Muscle of leg (tissue), 11 donors: ENCODE measurements around the gene ORC6. TPM values are rescaled to one million over a fixed set of nuclear protein-coding genes. Genes with fewer than 3 reads are reported as not detected.

Experiments used
- DNase-seq: peaks from one replicate; pipeline ENCODE4 v3.0.0; 2013
- H3K27ac ChIP-seq: one replicate; pipeline ENCODE4 v1.5.1; 2013; ENCODE audit warnings: mild to moderate bottlenecking, low read length, control low read depth
- H3K27me3 ChIP-seq: one replicate; pipeline ENCODE4 v1.6.1; 2013; ENCODE audit warnings: low read length; ENCODE audit not compliant: control insufficient read depth, insufficient read depth
- H3K36me3 ChIP-seq: one replicate; pipeline ENCODE4 v1.6.1; 2013; ENCODE audit warnings: low read length; ENCODE audit not compliant: control insufficient read depth, insufficient read depth
- H3K4me1 ChIP-seq: one replicate; pipeline ENCODE4 v1.6.1; 2013; ENCODE audit warnings: low read length; ENCODE audit not compliant: control insufficient read depth, insufficient read depth
- H3K4me3 ChIP-seq: one replicate; pipeline ENCODE4 v1.5.1; 2013; ENCODE audit warnings: low read length, control low read depth
- H3K9me3 ChIP-seq: replicated peaks from 2 replicates; pipeline ENCODE4 v1.6.1; 2013; ENCODE audit warnings: low read depth, low read length; ENCODE audit not compliant: control insufficient read depth
- WGBS: methylation state at CpG from one replicate; pipeline ENCODE4 v1.1.5; 2013; ENCODE audit warnings: missing lambda C conversion rate; ENCODE audit not compliant: insufficient coverage; 5-methylcytosine and 5-hydroxymethylcytosine counted together
- polyA plus RNA-seq, 8 donors: library from polyadenylated mRNA; unstranded; fragments of 120-200 nt; gene quantifications; one replicate each; pipeline versions ENCODE4 v1.2.1 to v1.2.3, GENCODE V29; 2013; ENCODE audit warnings: inconsistent platforms in 1 of 8, low replicate concordance in 1 of 8; ENCODE audit not compliant: insufficient read length in 8 of 8, insufficient read depth in 1 of 8
- total RNA-seq: library from RNA; stranded (reverse); fragments of 120-200 nt; gene quantifications from one replicate; pipeline ENCODE4 v1.2.4, GENCODE V29; 2013

ORC6 gene
- total and polyA plus RNA-seq, 9 donors = 8.0 to 14.6 (median 12.2) TPM

- Histone ChIP-seq H3K36me3 (no peaks in the 10 kb centered on the region), H3K9me3 (no peaks in the 10 kb centered on the region), H3K4me3 (no peak overlapping the region), H3K27me3 (no peaks in the 10 kb centered on the region), H3K27ac (no peak overlapping the region), H3K4me1 (no peaks in the 10 kb centered on the region)
- no peak for DNase-seq
- no CpG with 5 or more reads among the region's 7 CpGs for WGBS
Measured at GRCh38 chr16:46714797-46715591, 25.5 kb downstream of the ORC6 start.

GRCh38 chr16:46715769-46716305 lies 26.4 kb downstream of the ORC6 start:
- no peak overlapping the region for H3K27ac ChIP-seq
- DNase-seq = no peak
- H3K9me3 ChIP-seq = no peaks in the 10 kb centered on the region
- no peaks in the 10 kb centered on the region for H3K27me3 ChIP-seq
- WGBS = 71% methylated on average over 6 of the region's 6 CpGs
- H3K36me3 ChIP-seq = no peaks in the 10 kb centered on the region
- no peaks in the 10 kb centered on the region for H3K4me1 ChIP-seq
- no peak overlapping the region for H3K4me3 ChIP-seq

- no peaks in the 10 kb centered on the region for H3K27me3 ChIP-seq
- no peak overlapping the region for H3K27ac ChIP-seq
- H3K4me1 ChIP-seq = peaks cover 3% of the 10 kb centered on the region
- H3K9me3 ChIP-seq = no peaks in the 10 kb centered on the region
- H3K36me3 ChIP-seq = no peaks in the 10 kb centered on the region
- DNase-seq = no peak
- no peak overlapping the region for H3K4me3 ChIP-seq
- WGBS = 75% methylated on average over 2 of the region's 2 CpGs
Measured at GRCh38 chr16:46717692-46718091, 28.2 kb downstream of the ORC6 start.

GRCh38 chr16:46718214-46718613 lies 28.8 kb downstream of the ORC6 start:
- Histone ChIP-seq H3K4me1 (peaks cover 3% of the 10 kb centered on the region), H3K36me3 (no peaks in the 10 kb centered on the region), H3K4me3 (no peak overlapping the region), H3K27me3 (no peaks in the 10 kb centered on the region), H3K27ac (no peak overlapping the region), H3K9me3 (no peaks in the 10 kb centered on the region)
- no peak for DNase-seq
- 90% methylated on average over 6 of the region's 8 CpGs for WGBS

- no peak for DNase-seq
Measured at GRCh38 chr16:46719528-46719927, 30.1 kb downstream of the ORC6 start.

GRCh38 chr16:46720619-46721018 lies 31.2 kb downstream of the ORC6 start:
- H3K36me3 ChIP-seq = no peaks in the 10 kb centered on the region
- H3K4me1 ChIP-seq = peaks cover 3% of the 10 kb centered on the region
- H3K27ac ChIP-seq = no peak overlapping the region
- no peak for DNase-seq
- H3K9me3 ChIP-seq = no peaks in the 10 kb centered on the region
- H3K4me3 ChIP-seq = no peak overlapping the region
- H3K27me3 ChIP-seq = no peaks in the 10 kb centered on the region
- no CpG with 5 or more reads among the region's 2 CpGs for WGBS

More at GRCh38 chr16:46719528-46719927, 30.1 kb downstream of the ORC6 start:
- Histone ChIP-seq H3K36me3 (no peaks in the 10 kb centered on the region), H3K27ac (no peak overlapping the region), H3K9me3 (no peaks in the 10 kb centered on the region), H3K4me1 (peaks cover 3% of the 10 kb centered on the region), H3K4me3 (no peak overlapping the region), H3K27me3 (no peaks in the 10 kb centered on the region)
- WGBS = 100% methylated on average over 1 of the region's 6 CpGs

- no peaks in the 10 kb centered on the region for H3K27me3 ChIP-seq
- no peaks in the 10 kb centered on the region for H3K9me3 ChIP-seq
- 83% methylated on average over 1 of the region's 4 CpGs for WGBS
- DNase-seq = no peak
- no peak overlapping the region for H3K27ac ChIP-seq
- no peak overlapping the region for H3K4me3 ChIP-seq
- H3K36me3 ChIP-seq = no peaks in the 10 kb centered on the region
- peaks cover 3% of the 10 kb centered on the region for H3K4me1 ChIP-seq
Measured at GRCh38 chr16:46721885-46722284, 32.4 kb downstream of the ORC6 start.

GRCh38 chr16:46727184-46727583 lies 37.7 kb downstream of the ORC6 start:
- H3K36me3 ChIP-seq = no peaks in the 10 kb centered on the region
- no peak overlapping the region for H3K27ac ChIP-seq
- no peak for DNase-seq
- no peaks in the 10 kb centered on the region for H3K27me3 ChIP-seq
- H3K9me3 ChIP-seq = no peaks in the 10 kb centered on the region
- WGBS = 86% methylated on average over 5 of the region's 7 CpGs
- H3K4me1 ChIP-seq = peaks cover 6% of the 10 kb centered on the region
- no peak overlapping the region for H3K4me3 ChIP-seq

GRCh38 chr16:46727630-46728029 lies 38.2 kb downstream of the ORC6 start:
- H3K4me3 ChIP-seq = no peak overlapping the region
- no peaks in the 10 kb centered on the region for H3K27me3 ChIP-seq
- H3K36me3 ChIP-seq = no peaks in the 10 kb centered on the region
- no peaks in the 10 kb centered on the region for H3K9me3 ChIP-seq
- no peak overlapping the region for H3K27ac ChIP-seq
- no peak for DNase-seq
- WGBS = 88% methylated on average over 6 of the region's 9 CpGs
- peaks cover 6% of the 10 kb centered on the region for H3K4me1 ChIP-seq

- Histone ChIP-seq H3K9me3 (no peaks in the 10 kb centered on the region), H3K27ac (no peak overlapping the region), H3K4me3 (no peak overlapping the region), H3K27me3 (no peaks in the 10 kb centered on the region), H3K4me1 (peaks cover 6% of the 10 kb centered on the region), H3K36me3 (no peaks in the 10 kb centered on the region)
- WGBS = 52% methylated on average over 13 of the region's 14 CpGs
- peak; percentile 25 for DNase-seq
Measured at GRCh38 chr16:46728806-46729205, 39.3 kb downstream of the ORC6 start.
